ENCODE results near the gene CYP46A1. TPM values are rescaled to one million over a fixed set of nuclear protein-coding genes. Genes with fewer than 3 reads are reported as not detected.
A peak's percentile ranks its signal among the peaks of the same experiment; 100 is the strongest.
"Not testable (repeated sequence)": the region's sequence is repeated elsewhere in the genome, so short reads cannot be mapped to it uniquely, and the experiment has no call there.

CYP46A1 gene
- total RNA-seq, 1 experiment from 2014 or later: 0.52 TPM

DNA sequence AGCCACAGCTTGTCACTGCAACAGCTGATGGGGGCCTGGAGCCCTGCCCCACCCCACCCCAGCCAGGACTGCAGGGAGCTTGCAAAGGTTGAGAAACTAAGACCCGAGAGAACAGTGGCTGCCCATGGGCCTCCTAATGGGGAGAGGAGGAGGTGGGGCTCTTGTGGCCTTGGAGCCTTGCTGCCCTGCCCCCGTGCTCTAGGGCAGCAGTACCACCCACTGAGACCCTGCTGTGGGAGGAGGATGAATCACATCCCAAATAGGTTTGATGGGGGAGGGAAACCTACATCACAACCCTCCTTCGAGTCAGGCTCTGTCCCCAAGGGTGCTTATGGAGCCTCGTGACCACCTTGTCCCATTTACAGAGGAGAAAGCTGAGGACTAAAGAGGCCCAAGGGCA, 23.3 kb upstream of the CYP46A1 start:
- Histone ChIP-seq H3K9me2 (replicated peaks; ENCODE audit: insufficient read depth, low read length) (no peaks in the 10 kb centered on the region), H3K36me3 (ENCODE audit: insufficient read depth, low read length) (no peaks in the 10 kb centered on the region), H3K9ac (ENCODE audit: low read length) (no peak overlapping the region), H3K79me2 (ENCODE audit: low read length) (no peaks in the 10 kb centered on the region), H3K4me1 (ENCODE audit: low read length) (peaks cover 17% of the 10 kb centered on the region), H3K27me3 (ENCODE audit: low read length) (no peaks in the 10 kb centered on the region), H3K9me3 (ENCODE audit: low read length) (no peaks in the 10 kb centered on the region), H3K4me3 (ENCODE audit: low read length) (no peak overlapping the region), H3K27ac (ENCODE audit: low read length) (no peak overlapping the region), H3K4me2 (ENCODE audit: low read depth, low read length, poor library complexity, severe bottlenecking) (no peak overlapping the region), H2AFZ (ENCODE audit: low read length) (no peak overlapping the region), H4K20me1 (ENCODE audit: insufficient read depth, low read depth, low read length) (no peaks in the 10 kb centered on the region; the same call in 1 of the 2 replicates)
- DNase-seq: no peak

DNA sequence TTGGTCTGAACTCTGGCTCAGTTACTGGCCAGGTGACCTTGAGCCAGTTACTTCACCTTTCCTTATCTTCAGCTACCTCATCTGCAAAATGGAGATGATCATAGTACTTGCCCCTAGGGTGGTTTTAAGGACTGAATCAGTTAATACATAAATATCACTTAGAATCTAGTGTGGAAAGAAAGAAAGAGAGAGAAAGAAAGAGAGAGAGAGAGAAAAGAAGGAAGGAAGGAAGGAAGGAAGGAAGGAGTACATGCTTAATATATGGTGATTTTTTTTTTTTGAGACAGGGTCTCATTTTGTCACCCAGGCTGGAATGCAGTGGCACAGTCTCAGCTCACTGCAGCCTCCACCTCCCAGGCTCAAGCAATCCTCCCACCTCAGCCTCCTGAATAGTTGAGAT, 22.9 kb upstream of the CYP46A1 start:
- H3K27me3 ChIP-seq (ENCODE audit: low read length); DNase-seq; H3K9me3 ChIP-seq (ENCODE audit: low read length); H2AFZ ChIP-seq (ENCODE audit: low read length); H3K36me3 ChIP-seq (ENCODE audit: insufficient read depth, low read length); H3K4me2 ChIP-seq (ENCODE audit: low read depth, low read length, poor library complexity, severe bottlenecking); H4K20me1 ChIP-seq (ENCODE audit: insufficient read depth, low read depth, low read length); H3K4me3 ChIP-seq (ENCODE audit: low read length); H3K9me2 ChIP-seq (replicated peaks; ENCODE audit: insufficient read depth, low read length); H3K27ac ChIP-seq (ENCODE audit: low read length); H3K9ac ChIP-seq (ENCODE audit: low read length); H3K79me2 ChIP-seq (ENCODE audit: low read length): not testable (repeated sequence)
- H3K4me1 ChIP-seq (ENCODE audit: low read length): peaks cover 17% of the 10 kb centered on the region

DNA sequence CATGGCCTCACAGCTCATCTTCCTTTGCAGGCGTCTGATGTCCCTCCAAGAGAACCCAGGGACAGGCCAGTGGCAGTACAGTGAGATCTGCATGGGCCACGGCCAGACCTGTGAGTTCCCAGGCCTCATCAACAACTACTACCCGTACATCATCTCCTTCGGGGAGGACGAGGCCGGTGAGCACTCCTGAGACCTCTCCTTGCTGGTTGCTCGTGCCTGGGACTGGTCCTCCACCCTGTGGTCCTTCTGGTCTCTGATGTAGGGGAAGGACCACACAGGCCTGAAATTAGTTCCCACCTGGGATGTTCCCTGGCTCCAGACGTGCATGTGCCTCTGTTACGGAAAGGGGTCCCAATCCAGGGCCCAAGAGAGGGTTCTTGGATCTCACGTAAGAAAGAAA, 21.3 kb upstream of the CYP46A1 start:
- no peak overlapping the region for H2AFZ ChIP-seq (ENCODE audit: low read length)
- peaks cover 17% of the 10 kb centered on the region for H3K4me1 ChIP-seq (ENCODE audit: low read length)
- H3K27ac ChIP-seq (ENCODE audit: low read length): no peak overlapping the region
- H3K9ac ChIP-seq (ENCODE audit: low read length): no peak overlapping the region
- no peaks in the 10 kb centered on the region for H3K9me2 ChIP-seq (replicated peaks; ENCODE audit: insufficient read depth, low read length)
- no peaks in the 10 kb centered on the region for H3K27me3 ChIP-seq (ENCODE audit: low read length)
- no peak for DNase-seq
- H3K4me3 ChIP-seq (ENCODE audit: low read length): no peak overlapping the region
- no peaks in the 10 kb centered on the region for H3K9me3 ChIP-seq (ENCODE audit: low read length)
- no peak overlapping the region for H3K4me2 ChIP-seq (ENCODE audit: low read depth, low read length, poor library complexity, severe bottlenecking)
- no peaks in the 10 kb centered on the region for H3K79me2 ChIP-seq (ENCODE audit: low read length)
- H4K20me1 ChIP-seq (ENCODE audit: insufficient read depth, low read depth, low read length): no peaks in the 10 kb centered on the region; the same call in 1 of the 2 replicates
- no peaks in the 10 kb centered on the region for H3K36me3 ChIP-seq (ENCODE audit: insufficient read depth, low read length)

DNA sequence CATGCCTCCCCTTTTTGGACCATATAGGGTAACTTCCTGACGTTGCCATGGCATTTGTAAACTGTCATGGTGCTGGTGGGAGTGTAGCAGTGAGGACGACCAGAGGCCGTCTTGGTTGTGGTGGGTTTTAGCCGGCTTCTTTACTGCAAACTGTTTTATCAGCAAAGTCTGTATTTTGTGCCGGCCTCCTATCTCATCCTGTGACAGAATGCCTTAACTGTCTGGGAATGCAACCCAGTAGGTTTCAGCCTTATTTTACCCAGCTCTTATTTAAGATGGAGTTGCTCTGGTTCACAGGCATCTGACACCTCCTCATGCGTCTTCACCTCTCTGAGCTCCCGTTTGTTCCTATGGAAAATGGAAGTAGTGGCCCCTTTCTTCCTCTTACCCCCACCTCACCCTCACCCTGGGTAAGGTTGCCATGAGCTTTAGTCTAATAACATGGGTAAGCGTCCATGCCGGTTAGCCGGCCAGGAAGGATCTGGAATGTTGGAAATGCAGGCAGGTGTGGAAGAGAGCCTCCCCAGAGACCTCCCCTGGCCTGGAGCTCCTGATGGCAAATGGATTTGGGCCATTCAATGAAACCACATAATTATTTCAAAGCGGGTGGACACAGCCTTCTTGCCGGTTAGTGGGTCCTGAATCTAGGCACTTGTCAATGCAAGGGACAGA, 20.6 kb upstream of the CYP46A1 start:
- H3K4me2 ChIP-seq (ENCODE audit: low read depth, low read length, poor library complexity, severe bottlenecking): no peak overlapping the region
- peaks cover 17% of the 10 kb centered on the region for H3K4me1 ChIP-seq (ENCODE audit: low read length)
- H3K36me3 ChIP-seq (ENCODE audit: insufficient read depth, low read length): no peaks in the 10 kb centered on the region
- DNase-seq: no peak
- no peak overlapping the region for H3K4me3 ChIP-seq (ENCODE audit: low read length)
- H3K27ac ChIP-seq (ENCODE audit: low read length): no peak overlapping the region
- H3K9ac ChIP-seq (ENCODE audit: low read length): no peak overlapping the region
- no peaks in the 10 kb centered on the region for H3K27me3 ChIP-seq (ENCODE audit: low read length)
- no peaks in the 10 kb centered on the region; the same call in 1 of the 2 replicates for H4K20me1 ChIP-seq (ENCODE audit: insufficient read depth, low read depth, low read length)
- no peak overlapping the region for H2AFZ ChIP-seq (ENCODE audit: low read length)
- no peaks in the 10 kb centered on the region for H3K9me2 ChIP-seq (replicated peaks; ENCODE audit: insufficient read depth, low read length)
- no peaks in the 10 kb centered on the region for H3K9me3 ChIP-seq (ENCODE audit: low read length)
- H3K79me2 ChIP-seq (ENCODE audit: low read length): no peaks in the 10 kb centered on the region

DNA sequence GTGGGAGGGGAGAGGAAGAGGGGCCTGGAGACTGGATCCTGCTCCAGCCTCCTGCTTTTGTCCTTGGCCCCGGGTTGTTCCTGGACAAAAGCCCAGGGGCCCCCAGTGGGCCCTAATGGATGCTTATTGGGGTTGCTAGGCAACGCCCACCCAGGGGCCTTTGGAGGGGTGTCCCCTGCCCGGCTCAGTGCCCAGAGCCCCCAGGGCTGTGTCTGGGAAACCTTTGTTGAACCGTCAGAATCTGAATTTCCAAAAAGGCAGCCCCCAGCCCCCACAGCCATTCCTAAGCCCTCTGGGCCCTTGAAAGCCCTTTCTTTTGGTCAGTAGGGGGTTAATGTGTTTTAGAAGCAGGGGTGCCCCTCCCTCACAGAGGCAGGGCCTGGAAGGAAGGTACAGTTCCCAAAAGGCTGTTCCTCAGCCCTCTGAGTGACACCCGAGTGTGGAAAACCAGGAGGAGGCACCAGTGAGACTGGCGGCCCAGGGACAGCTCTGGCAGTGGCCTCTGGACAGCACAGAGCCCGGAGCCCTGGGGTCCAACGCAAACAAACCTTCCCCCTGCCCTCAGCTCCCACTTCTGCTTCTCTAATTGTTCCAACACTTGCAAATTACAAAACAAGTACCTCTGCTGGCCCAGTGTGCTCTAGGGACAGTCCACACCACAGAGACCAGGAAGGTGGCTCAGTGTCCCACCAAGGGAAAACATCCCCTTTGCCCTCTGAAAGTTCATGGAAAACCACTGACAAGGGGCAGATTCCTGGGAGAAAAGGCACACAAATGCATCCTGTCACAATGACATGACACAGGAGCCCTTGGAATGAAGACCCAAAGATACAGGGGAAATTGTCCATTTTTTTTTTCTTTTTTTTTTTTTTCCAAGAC, 19.8 kb upstream of the CYP46A1 start:
- no peaks in the 10 kb centered on the region for H3K27me3 ChIP-seq (ENCODE audit: low read length)
- 0 out of 2 replicates have a peak overlapping the region, but pooled peaks have one; percentile 11 for H3K9ac ChIP-seq (ENCODE audit: low read length)
- H2AFZ ChIP-seq (ENCODE audit: low read length): no peak overlapping the region
- H3K36me3 ChIP-seq (ENCODE audit: insufficient read depth, low read length): no peaks in the 10 kb centered on the region
- peaks cover 17% of the 10 kb centered on the region for H3K4me1 ChIP-seq (ENCODE audit: low read length)
- no peaks in the 10 kb centered on the region for H3K9me2 ChIP-seq (replicated peaks; ENCODE audit: insufficient read depth, low read length)
- H3K79me2 ChIP-seq (ENCODE audit: low read length): no peaks in the 10 kb centered on the region
- H3K4me3 ChIP-seq (ENCODE audit: low read length): no peak overlapping the region
- DNase-seq: no peak
- no peaks in the 10 kb centered on the region; the same call in 1 of the 2 replicates for H4K20me1 ChIP-seq (ENCODE audit: insufficient read depth, low read depth, low read length)
- H3K9me3 ChIP-seq (ENCODE audit: low read length): no peaks in the 10 kb centered on the region
- H3K27ac ChIP-seq (ENCODE audit: low read length): no peak overlapping the region
- no peak overlapping the region for H3K4me2 ChIP-seq (ENCODE audit: low read depth, low read length, poor library complexity, severe bottlenecking)

DNA sequence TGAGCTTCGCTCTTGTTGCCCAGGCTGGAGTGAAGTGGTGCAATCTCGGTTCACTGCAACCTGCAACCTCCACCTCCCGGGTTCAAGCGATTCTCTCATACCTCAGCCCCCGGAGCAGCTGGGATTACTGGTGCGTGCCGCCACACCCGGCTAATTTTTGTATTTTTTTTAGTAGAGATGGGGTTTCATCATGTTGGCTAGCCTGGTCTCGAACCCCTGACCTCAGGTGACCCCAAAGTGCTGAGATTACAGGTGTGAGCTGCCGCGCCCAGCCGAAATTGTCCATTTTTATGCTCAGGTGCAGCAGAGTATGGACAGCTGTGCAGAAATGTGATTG, 19.2 kb upstream of the CYP46A1 start:
- no peaks in the 10 kb centered on the region for H3K9me2 ChIP-seq (replicated peaks; ENCODE audit: insufficient read depth, low read length)
- H3K4me1 ChIP-seq (ENCODE audit: low read length): peaks cover 17% of the 10 kb centered on the region
- DNase-seq: peak; percentile 73
- H3K4me2 ChIP-seq (ENCODE audit: low read depth, low read length, poor library complexity, severe bottlenecking): no peak overlapping the region
- no peaks in the 10 kb centered on the region for H3K27me3 ChIP-seq (ENCODE audit: low read length)
- no peak overlapping the region for H3K27ac ChIP-seq (ENCODE audit: low read length)
- H3K9ac ChIP-seq (ENCODE audit: low read length): no peak overlapping the region
- H3K36me3 ChIP-seq (ENCODE audit: insufficient read depth, low read length): no peaks in the 10 kb centered on the region
- H4K20me1 ChIP-seq (ENCODE audit: insufficient read depth, low read depth, low read length): no peaks in the 10 kb centered on the region; the same call in 1 of the 2 replicates
- H3K79me2 ChIP-seq (ENCODE audit: low read length): no peaks in the 10 kb centered on the region
- H3K9me3 ChIP-seq (ENCODE audit: low read length): no peaks in the 10 kb centered on the region
- H2AFZ ChIP-seq (ENCODE audit: low read length): no peak overlapping the region
- no peak overlapping the region for H3K4me3 ChIP-seq (ENCODE audit: low read length)

DNA sequence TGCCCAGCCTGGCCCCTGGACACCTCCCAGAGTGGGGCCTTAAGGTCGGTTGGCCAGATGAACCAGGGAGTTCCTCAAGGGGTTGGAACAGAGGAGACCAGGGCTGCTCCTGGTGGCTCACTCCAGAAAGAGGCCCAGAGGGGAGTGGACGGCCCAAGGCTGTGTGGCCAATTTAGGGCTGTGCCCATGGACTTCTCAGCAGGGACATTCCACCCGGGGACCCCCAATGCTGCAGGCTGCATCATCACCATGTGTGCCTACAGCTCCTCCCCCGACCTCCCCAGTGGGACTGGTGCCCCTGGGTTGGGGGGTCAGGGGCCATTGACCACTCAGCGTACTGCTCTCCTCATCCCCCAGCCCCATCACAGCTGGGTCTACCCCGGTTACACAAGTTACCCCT, 17.6 kb upstream of the CYP46A1 start:
- Histone ChIP-seq H2AFZ (ENCODE audit: low read length) (no peak overlapping the region), H3K27ac (ENCODE audit: low read length) (no peak overlapping the region), H3K4me3 (ENCODE audit: low read length) (no peak overlapping the region), H3K9me2 (replicated peaks; ENCODE audit: insufficient read depth, low read length) (no peaks in the 10 kb centered on the region), H3K4me2 (ENCODE audit: low read depth, low read length, poor library complexity, severe bottlenecking) (no peak overlapping the region), H3K36me3 (ENCODE audit: insufficient read depth, low read length) (no peaks in the 10 kb centered on the region), H3K9ac (ENCODE audit: low read length) (no peak overlapping the region), H4K20me1 (ENCODE audit: insufficient read depth, low read depth, low read length) (no peaks in the 10 kb centered on the region; the same call in 1 of the 2 replicates), H3K4me1 (ENCODE audit: low read length) (peaks cover 17% of the 10 kb centered on the region), H3K79me2 (ENCODE audit: low read length) (no peaks in the 10 kb centered on the region), H3K9me3 (ENCODE audit: low read length) (no peaks in the 10 kb centered on the region), H3K27me3 (ENCODE audit: low read length) (no peaks in the 10 kb centered on the region)
- DNase-seq: no peak

DNA sequence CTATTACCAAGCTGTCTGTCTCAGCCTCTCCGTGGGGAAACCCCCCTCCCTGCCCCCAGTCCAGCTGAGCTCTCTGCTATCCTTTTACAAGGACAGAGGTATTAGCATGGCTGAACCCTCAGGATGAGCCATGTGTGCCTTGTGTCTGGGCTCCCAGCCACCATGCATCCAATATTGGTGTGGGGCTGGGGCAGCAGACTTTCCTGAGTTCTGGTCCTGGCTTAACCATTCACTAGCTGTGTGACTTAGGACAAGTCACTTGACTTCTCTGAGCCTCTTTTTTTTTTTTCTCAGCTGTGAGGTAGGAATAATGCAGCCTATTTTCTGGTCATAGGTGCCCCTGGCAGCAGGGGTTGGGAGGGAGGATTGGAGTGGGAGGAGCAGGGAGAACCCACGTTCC, 17.1 kb upstream of the CYP46A1 start:
- Histone ChIP-seq H3K27me3 (ENCODE audit: low read length) (no peaks in the 10 kb centered on the region), H3K4me3 (ENCODE audit: low read length) (no peak overlapping the region), H4K20me1 (ENCODE audit: insufficient read depth, low read depth, low read length) (no peaks in the 10 kb centered on the region; the same call in 1 of the 2 replicates), H3K79me2 (ENCODE audit: low read length) (no peaks in the 10 kb centered on the region), H2AFZ (ENCODE audit: low read length) (no peak overlapping the region), H3K36me3 (ENCODE audit: insufficient read depth, low read length) (no peaks in the 10 kb centered on the region), H3K4me1 (ENCODE audit: low read length) (peaks cover 17% of the 10 kb centered on the region), H3K9ac (ENCODE audit: low read length) (no peak overlapping the region), H3K27ac (ENCODE audit: low read length) (no peak overlapping the region), H3K4me2 (ENCODE audit: low read depth, low read length, poor library complexity, severe bottlenecking) (no peak overlapping the region), H3K9me3 (ENCODE audit: low read length) (no peaks in the 10 kb centered on the region), H3K9me2 (replicated peaks; ENCODE audit: insufficient read depth, low read length) (no peaks in the 10 kb centered on the region)
- no peak for DNase-seq
